ENCODE measurements around the gene ABCA1.

- TF ChIP-seq CTCF (conservative IDR thresholded peaks at IDR 0.05; ENCODE audit: low read length), result no peak
- TF ChIP-seq EZH2phosphoT487 (IDR thresholded peaks at IDR 0.05; ENCODE audit: borderline replicate concordance, low read depth, low read length), result no peak
Observed at GRCh38 chr9:104871961-104872527, 55.9 kb downstream of the ABCA1 start.
